A673 (cell line): ENCODE data around the gene SLC4A7.

Experiments used
- EZH2 ChIP-seq: fragments of 200-600 bp; sonication (generic); IDR thresholded peaks from 2 replicates; pipeline ENCODE4 v1.6.1; 2017; ENCODE audit warnings: borderline replicate concordance, low read depth, mild to moderate bottlenecking, mixed read lengths, antibody characterized with exemption, low read length; ENCODE audit not compliant: poor library complexity, severe bottlenecking
- TF ChIP-seq, protein P1 (sequence below): fragments of 300-800, 200-600 bp; sonication (generic); conservative IDR thresholded peaks from 2 replicates; pipeline ENCODE4 v1.5.1; 2017; ENCODE audit warnings: low read depth, mild to moderate bottlenecking, antibody characterized with exemption, low read length, moderate library complexity, mixed read lengths

GRCh38 chr3:27326202-27326601 lies 158.0 kb downstream of the SLC4A7 start:
- TF ChIP-seq, protein P1, sequence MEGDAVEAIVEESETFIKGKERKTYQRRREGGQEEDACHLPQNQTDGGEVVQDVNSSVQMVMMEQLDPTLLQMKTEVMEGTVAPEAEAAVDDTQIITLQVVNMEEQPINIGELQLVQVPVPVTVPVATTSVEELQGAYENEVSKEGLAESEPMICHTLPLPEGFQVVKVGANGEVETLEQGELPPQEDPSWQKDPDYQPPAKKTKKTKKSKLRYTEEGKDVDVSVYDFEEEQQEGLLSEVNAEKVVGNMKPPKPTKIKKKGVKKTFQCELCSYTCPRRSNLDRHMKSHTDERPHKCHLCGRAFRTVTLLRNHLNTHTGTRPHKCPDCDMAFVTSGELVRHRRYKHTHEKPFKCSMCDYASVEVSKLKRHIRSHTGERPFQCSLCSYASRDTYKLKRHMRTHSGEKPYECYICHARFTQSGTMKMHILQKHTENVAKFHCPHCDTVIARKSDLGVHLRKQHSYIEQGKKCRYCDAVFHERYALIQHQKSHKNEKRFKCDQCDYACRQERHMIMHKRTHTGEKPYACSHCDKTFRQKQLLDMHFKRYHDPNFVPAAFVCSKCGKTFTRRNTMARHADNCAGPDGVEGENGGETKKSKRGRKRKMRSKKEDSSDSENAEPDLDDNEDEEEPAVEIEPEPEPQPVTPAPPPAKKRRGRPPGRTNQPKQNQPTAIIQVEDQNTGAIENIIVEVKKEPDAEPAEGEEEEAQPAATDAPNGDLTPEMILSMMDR, result no peak
- TF ChIP-seq EZH2, result no peak
